ENCODE measurements around the gene INTS1.

GRCh38 chr7:1446620-1447032, 57.6 kb downstream of the INTS1 start:
- TF ChIP-seq CTCF (IDR thresholded peaks at IDR 0.05) (no peak), EZH2 (IDR thresholded peaks at IDR 0.05; ENCODE audit: borderline replicate concordance, insufficient read depth, low read depth, low read length, poor library complexity, severe bottlenecking) (no peak)

Measured in B cell (primary cell).